GM18909 (cell line): Measurements from ENCODE around the gene PDGFB.

ENCODE experiments used
- ATAC-seq: cut with Tn5 transposase; IDR thresholded peaks from one replicate; pipeline ENCODE4 v1.9.1; 2021; ENCODE audit warnings: mild to moderate bottlenecking; ENCODE audit not compliant: unreplicated experiment, poor library complexity

PDGFB gene

DNA sequence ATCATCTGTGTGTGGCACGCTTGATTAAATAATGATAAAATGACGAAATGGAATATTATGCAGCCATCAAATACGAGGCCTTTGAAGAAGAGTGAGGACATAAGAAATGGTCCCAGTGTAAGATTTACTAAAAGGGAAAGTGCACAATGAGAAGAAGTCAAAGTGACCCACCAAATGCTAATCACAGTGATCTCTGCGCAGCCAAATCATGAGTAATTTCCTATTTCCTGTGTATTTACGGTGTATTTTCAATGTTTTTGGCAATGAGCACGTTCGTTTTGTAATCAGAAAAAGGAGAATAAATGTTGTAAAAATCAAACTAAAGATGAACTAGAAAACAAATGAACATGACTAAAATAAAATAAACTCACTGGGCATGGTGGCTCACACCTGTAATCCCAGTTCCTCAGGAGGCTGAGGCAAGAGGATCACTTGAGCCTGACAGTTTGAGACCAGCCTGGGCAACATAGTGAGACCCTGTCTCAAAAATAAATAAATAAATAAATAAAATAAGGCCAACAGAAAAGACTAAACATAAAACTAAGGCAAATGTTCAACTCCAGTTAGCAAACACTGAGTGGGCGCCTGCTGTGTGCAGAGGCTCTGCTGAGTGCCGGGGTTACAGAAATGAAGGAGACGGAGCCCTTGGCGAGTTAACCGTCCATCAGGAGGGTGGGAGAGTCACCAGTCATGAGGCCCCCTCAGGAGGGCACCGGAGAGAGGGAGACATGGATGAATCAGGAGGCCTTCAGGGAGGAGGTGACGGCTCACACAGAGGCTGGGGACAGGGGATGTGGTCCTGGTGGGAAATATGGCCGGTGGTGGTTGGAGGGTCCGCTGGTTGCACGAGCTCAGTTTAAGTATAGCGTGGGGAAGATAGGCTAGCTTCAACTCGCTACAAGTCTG lies 66.3 kb downstream of the PDGFB start:
- no peak for ATAC-seq

DNA sequence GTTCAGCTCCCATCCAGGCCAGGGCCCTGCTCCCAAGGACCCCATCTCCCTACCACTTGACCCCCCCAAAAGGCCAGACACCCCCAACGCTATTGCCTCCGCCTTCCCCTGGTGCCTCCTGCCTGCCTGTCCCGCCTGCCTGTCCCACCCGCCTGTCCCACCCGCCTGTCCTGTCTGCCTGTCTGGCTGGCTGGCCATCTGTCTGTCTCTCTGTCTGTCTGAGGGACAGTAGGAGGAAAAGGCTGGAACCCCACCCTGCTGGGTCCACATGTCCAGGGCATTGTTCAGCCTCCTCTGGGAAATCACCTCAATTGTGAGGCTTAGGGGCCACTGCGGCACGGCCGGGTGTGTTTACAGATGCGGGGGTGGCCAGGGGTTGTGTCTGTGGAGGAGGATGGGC lies 67.0 kb downstream of the PDGFB start:
- ATAC-seq: no peak

DNA sequence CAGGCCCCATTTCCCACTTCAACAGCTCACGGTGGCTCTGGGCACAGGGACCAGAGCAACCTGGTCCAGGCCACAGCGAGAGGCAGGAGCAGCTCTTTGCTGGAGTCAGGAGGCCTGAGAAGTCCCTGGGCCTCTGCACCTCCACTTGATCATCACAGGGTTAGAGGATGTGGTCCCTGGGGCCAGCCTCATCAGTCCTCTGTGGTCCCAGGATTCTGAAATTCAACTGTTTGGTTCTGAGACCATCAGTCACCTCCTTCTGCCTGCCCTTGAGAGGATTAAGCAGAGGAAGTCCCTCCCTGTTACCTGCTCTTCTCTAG lies 67.4 kb downstream of the PDGFB start:
- no peak for ATAC-seq

DNA sequence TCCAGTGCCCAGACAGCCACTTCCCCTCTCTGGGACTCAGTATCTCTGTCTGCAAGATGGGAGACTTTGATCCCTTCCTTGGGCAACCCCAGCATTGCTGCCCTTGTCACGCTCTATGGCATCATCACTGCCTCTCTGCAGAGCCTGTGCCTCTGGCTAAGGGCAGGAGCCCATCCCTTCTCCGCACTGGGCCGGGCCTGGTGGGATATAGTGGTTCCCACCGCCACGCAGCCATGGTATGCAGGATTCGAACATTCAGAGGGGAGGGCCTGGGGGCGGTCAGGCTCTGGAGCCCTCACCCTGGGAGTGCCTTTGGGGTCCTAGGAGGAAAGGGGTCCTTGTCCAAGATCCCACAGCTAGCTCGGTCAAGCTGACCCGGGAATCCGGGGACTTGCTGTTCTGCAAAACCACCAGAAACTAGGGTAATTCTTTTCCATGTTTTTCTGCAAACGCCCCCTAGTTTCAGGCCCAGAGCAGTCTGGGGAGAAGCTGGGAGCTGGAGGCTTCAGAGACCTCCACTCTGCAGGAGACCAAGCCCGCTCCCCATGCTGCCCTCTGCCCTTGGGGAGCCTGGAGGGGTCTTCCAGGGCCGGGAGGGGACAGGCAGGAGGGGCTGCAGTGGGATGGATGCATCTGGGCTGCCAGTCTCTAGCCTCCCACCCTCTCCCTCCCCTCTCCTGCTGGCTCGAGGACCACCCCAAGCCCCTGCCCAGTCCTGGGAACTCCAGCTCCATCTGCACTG lies 67.9 kb downstream of the PDGFB start:
- ATAC-seq: no peak

DNA sequence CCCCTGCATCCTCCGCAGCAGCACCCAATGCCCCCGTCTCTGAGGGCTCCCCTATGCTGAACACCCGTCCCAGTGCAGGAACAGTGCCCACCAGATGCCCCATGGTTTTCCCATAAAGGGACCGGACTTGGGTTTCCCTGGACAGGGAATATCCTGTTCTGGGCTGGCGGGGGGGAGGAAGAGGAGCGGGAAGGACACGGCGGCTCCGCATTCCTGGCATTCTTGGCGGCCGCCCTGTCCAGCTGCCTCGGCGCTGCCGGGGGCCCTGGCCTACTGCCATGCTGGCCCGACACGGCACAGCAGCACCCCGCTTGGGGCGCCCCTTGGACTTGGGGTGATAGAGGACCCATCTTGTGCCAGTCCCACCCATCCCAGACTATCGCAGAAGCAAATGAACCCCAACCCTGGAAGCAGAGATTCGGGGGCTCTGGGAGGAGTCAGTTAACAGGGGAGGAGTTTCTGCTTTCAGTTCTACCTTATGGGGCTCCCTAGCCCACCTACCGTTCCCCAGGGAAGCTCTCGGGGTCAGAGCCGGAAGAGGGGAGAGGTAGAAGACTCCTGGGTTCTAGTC lies 68.6 kb downstream of the PDGFB start:
- ATAC-seq: no peak

DNA sequence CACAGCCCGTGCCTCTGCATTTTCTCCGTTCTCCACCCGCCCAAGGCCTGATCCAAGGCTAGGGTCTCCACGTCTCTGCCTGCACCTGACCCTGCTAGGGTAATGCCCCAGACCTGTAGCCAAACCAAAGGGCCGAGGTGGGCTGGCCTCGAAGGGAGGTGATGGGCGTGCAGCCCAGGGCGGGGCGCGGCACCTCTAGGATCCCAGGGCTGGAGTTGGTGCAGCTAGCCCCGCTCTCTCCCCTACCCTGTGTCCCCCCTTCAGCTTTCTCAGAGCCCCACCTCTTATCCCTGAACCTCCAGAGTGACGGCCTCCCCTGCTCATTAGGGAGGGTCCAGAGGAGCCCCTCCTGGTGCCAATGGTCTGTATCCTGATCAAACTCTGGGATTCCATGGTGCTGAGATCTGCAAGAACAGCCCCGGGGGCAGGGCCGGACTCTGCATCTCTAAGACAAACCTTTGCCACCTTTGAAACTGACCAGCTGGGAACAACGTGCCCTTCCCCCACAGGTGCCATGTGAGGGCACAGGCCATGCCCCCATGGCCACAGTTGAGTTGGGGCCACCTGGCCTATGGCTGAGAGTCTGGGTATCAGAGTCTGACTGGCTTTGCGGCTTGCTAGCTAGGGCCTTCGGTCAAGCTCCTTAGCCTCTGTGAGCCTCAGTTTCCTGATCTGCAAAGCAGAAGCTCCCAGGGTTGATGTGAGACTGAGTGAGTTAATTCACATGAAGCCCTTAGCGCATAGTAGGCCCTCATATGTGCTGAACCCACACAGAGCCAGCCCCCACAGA lies 69.2 kb downstream of the PDGFB start:
- ATAC-seq: no peak

DNA sequence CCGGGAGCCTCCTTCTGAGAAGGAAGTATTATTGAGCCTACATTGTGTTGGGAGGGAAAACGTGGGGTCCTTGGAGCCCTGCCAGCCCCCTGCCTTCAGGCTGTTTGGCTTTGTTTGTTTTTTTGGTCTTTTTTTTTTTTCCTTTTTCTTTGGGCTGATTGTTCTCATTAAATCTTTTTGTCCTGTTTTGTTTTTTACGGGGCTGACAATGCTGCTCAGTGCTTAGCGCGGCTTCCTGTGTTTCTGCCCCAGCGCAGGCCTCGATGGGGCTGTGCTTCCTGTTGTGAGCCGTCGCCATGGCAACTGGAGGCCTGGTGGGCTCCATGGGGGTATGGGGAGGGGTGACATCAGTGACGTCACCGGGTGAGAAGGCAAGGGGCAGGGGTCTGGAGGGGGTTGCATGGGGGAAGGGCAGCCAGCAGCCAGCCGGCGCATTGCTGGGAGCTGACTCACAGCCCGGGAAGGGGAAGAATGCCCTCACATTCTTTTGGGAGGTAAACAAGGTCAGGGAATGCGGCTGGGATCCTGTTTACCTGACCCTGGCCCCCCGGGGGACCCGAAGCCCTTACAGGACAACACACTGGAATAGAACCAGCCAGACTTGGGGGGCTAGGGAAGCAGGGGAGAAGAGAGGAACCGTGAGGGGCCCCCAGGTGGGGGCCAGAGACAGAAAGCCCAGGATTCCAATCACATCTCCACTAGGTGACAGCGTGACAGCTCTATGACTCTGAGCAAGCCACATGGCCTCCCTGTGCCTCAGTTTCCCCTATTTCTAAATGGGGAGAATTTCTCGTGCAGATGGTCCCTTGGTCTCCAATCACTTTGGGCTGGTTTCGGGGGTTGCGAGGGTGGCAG lies 70.1 kb downstream of the PDGFB start:
- ATAC-seq: no peak

DNA sequence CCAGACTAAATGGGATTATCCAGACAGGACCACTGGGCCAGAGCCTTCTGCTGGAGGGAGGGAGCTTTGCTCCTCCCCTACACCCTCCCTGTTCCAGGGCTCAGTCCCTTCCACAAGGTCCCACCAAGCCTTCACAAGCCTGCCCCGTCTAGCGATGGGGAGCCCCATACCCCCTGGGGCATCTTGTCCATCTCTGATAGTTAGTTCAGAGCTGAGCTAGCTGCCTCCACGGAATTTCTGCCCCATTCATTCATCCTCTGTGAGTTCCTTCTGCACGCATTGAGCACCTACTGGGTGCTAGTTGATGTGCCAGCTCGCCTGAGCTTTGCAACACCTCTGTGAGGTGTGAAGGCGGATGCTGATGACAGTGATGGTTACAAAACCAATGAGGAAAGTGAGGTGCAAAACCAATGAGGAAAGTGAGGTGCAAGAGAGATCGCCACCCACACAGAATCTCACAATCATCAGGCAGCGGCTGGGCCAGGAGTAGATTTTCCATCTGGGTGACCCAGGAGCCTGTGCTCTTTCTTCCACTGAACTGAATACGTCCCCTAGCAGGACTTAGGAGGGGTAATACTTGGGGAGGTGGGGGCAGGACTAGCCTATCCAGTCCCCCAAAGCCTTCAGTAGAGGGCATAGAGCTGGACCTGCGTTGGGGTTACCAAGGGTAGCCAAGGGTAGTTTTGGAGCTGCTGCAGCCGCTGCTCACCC lies 70.8 kb downstream of the PDGFB start:
- no peak for ATAC-seq
